ENCODE data around the gene C16orf78. TPM values are rescaled to one million over a fixed set of nuclear protein-coding genes. Genes with fewer than 3 reads are reported as not detected.

The C16orf78 gene, protein sequence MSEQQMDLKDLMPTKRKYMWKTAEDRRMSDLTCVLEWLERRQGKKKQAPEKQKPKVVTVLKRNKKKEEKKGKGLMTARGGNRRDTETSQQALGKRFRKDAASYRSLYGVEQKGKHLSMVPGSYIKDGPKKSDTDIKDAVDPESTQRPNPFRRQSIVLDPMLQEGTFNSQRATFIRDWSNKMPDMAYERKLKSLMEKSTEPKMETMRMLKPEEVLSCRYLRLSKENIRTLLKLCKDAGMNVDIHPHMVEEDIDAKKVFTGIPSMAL
- not detected for total RNA-seq

DNA sequence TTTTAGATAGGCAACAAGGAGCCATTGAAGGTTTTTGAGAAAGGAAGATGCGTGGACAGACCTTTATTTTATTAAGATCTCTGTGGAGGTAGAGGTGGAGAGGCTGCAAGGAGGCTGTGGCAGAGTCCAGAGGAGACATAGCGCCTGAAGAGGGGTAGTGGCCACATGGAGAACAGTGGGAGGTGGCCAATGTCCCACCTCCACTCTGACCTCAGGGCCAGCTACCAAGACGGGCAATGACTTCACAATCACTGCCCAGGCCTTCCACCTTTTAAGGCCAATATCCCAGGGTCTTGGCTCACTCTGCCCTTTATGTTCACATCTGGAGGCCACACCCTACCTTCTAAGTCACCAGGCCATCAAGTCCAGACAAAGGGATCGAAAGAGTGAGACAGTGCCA lies at the start of gene C16orf78:
Gene C16orf78 (plus strand): TSS at position 301 of the 400 bp plus-strand sequence. CDS start 136 bp downstream, outside the sequence.
- no peak for ATAC-seq
- in situ Hi-C loops (cut with MboI; ENCODE audit: low sequenced_read_pairs in 4 of 4) (no loop called here), intact Hi-C loops (cut with DNase I; ENCODE audit: low total_unique reads) (no loop called here)

GRCh38 chr16:49324703-49325102 lies 48.9 kb upstream of the C16orf78 start:
- H3K4me1 ChIP-seq: no peaks in the 10 kb centered on the region
- in situ Hi-C loops (cut with MboI; ENCODE audit: low sequenced_read_pairs in 4 of 4) (no loop called here), intact Hi-C loops (cut with DNase I; ENCODE audit: low total_unique reads) (no loop called here)
- no peak overlapping the region for H3K27ac ChIP-seq
- H3K36me3 ChIP-seq: no peaks in the 10 kb centered on the region
- no peaks in the 10 kb centered on the region for H3K27me3 ChIP-seq
- ATAC-seq: no peak
- H3K4me3 ChIP-seq: no peak overlapping the region
- peaks cover 0 to 4% (median 0%) of the 10 kb centered on the region in 3 donors for H3K9me3 ChIP-seq
- TF ChIP-seq POLR2A (IDR thresholded peaks at IDR 0.05): no peak
- TF ChIP-seq, protein P1, sequence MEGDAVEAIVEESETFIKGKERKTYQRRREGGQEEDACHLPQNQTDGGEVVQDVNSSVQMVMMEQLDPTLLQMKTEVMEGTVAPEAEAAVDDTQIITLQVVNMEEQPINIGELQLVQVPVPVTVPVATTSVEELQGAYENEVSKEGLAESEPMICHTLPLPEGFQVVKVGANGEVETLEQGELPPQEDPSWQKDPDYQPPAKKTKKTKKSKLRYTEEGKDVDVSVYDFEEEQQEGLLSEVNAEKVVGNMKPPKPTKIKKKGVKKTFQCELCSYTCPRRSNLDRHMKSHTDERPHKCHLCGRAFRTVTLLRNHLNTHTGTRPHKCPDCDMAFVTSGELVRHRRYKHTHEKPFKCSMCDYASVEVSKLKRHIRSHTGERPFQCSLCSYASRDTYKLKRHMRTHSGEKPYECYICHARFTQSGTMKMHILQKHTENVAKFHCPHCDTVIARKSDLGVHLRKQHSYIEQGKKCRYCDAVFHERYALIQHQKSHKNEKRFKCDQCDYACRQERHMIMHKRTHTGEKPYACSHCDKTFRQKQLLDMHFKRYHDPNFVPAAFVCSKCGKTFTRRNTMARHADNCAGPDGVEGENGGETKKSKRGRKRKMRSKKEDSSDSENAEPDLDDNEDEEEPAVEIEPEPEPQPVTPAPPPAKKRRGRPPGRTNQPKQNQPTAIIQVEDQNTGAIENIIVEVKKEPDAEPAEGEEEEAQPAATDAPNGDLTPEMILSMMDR (IDR thresholded peaks at IDR 0.05 in 4 of 5, conservative IDR thresholded peaks at IDR 0.05 in 1 of 5): no peak
- no peak for DNase-seq

More for the DNA sequence above, at the start of gene C16orf78:
- no peak for DNase-seq
- Histone ChIP-seq H3K27me3 (peaks cover 0 to 4% (median 0%) of the 10 kb centered on the region in 3 donors), H3K4me3 (no peak within 1 kb of the TSS), H3K36me3 (no peaks in the 10 kb centered on the region), H3K4me1 (no peaks in the 10 kb centered on the region), H3K27ac (no peak within 1 kb of the TSS), H3K9me3 (no peaks in the 10 kb centered on the region)
- TF ChIP-seq POLR2A (IDR thresholded peaks at IDR 0.05): no peak
- TF ChIP-seq, protein P1 (IDR thresholded peaks at IDR 0.05 in 4 of 5, conservative IDR thresholded peaks at IDR 0.05 in 1 of 5): no peak

GRCh38 chr16:49327466-49327865 lies 46.1 kb upstream of the C16orf78 start:
- ATAC-seq: no peak
- H3K9me3 ChIP-seq: no peaks in the 10 kb centered on the region
- no peak overlapping the region for H3K4me3 ChIP-seq
- TF ChIP-seq POLR2A (IDR thresholded peaks at IDR 0.05): no peak
- TF ChIP-seq, protein P1 (IDR thresholded peaks at IDR 0.05 in 4 of 5, conservative IDR thresholded peaks at IDR 0.05 in 1 of 5): no peak
- DNase-seq: no peak
- no peaks in the 10 kb centered on the region for H3K4me1 ChIP-seq
- intact Hi-C loops (cut with DNase I; ENCODE audit: low total_unique reads): no loop called here
- in situ Hi-C loops (cut with MboI; ENCODE audit: low sequenced_read_pairs in 4 of 4): no loop called here
- H3K27ac ChIP-seq: no peak overlapping the region
- H3K36me3 ChIP-seq: no peaks in the 10 kb centered on the region
- H3K27me3 ChIP-seq: no peaks in the 10 kb centered on the region

DNA sequence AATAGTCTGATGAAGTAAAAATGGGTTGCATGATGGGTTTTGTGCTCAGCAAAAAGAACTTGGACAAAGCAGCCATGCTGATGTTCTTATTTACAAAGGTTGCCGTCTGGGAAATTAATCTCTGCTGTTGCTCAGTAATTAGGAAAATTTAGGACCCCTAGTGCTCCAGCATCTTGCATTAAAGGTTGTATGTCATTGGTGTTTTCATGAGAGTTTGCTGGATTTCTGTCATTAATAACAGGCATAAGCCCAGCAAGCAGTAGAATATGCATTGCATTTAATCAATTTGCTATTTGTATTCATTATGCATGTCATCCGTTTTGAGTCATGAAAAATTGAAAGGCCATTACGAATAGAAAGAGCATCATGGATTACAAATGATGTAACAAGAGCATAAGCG lies 45.3 kb upstream of the C16orf78 start:
- Histone ChIP-seq H3K36me3 (no peaks in the 10 kb centered on the region), H3K27me3 (no peaks in the 10 kb centered on the region), H3K4me1 (no peaks in the 10 kb centered on the region), H3K9me3 (no peaks in the 10 kb centered on the region), H3K4me3 (no peak overlapping the region), H3K27ac (no peak overlapping the region)
- intact Hi-C loops (cut with DNase I; ENCODE audit: low total_unique reads) (no loop called here), in situ Hi-C loops (cut with MboI; ENCODE audit: low sequenced_read_pairs in 4 of 4) (no loop called here)
- ATAC-seq (no peak), DNase-seq (no peak)
- TF ChIP-seq, protein P1 (IDR thresholded peaks at IDR 0.05 in 4 of 5, conservative IDR thresholded peaks at IDR 0.05 in 1 of 5): no peak
- no peak for TF ChIP-seq POLR2A (IDR thresholded peaks at IDR 0.05)

All from gastrocnemius medialis (tissue), 4 donors.